Measurements from ENCODE around the gene DIPK1B. TPM values are rescaled to one million over a fixed set of nuclear protein-coding genes. Genes with fewer than 3 reads are reported as not detected.

The DIPK1B gene
- total RNA-seq, 2 donors from 2014 or later = 2.0 to 25.7 TPM

GRCh38 chr9:136748201-136748600 is 35.8 kb downstream of the DIPK1B start, which contains the start of gene LCN6:
Gene LCN6 (minus strand): TSS chr9:136748525. CDS start chr9:136748483, 42 bp downstream.
- no peaks in the 10 kb centered on the region for H3K36me3 ChIP-seq (replicated peaks in 1 of 2; ENCODE audit: insufficient read depth in 1 of 2, low read depth in 2 of 2)
- DNase-seq (no peak), ATAC-seq (peak; percentile 11)
- 64% methylated on average over 8 of the region's 8 CpGs; no CpG with 5 or more reads in 1 of the 2 donors for WGBS, 2 donors
- no peak for TF ChIP-seq POLR2A (IDR thresholded peaks at IDR 0.05)
- TF ChIP-seq CTCF (IDR thresholded peaks at IDR 0.05) = no peak
- no peak within 1 kb of the TSS for H3K27ac ChIP-seq
- no peak within 1 kb of the TSS for H3K4me3 ChIP-seq
- H3K4me1 ChIP-seq = peaks cover 14% of the 10 kb centered on the region
- no peaks in the 10 kb centered on the region for H3K9me3 ChIP-seq
- no peaks in the 10 kb centered on the region for H3K27me3 ChIP-seq
- intact Hi-C loops (cut with DNase I) = no loop called here

- H3K36me3 ChIP-seq (replicated peaks in 1 of 2; ENCODE audit: insufficient read depth in 1 of 2, low read depth in 2 of 2) = no peaks in the 10 kb centered on the region
- H3K9me3 ChIP-seq = no peaks in the 10 kb centered on the region
- H3K27ac ChIP-seq = no peak overlapping the region
- TF ChIP-seq CTCF (IDR thresholded peaks at IDR 0.05) (no peak), POLR2A (IDR thresholded peaks at IDR 0.05) (no peak)
- no peaks in the 10 kb centered on the region for H3K27me3 ChIP-seq
- WGBS, 2 donors = 52 to 75% methylated on average over 7 to 21 of the region's 21 CpGs
- ATAC-seq (peak; percentile 36), DNase-seq (peak; percentile 33 to 74 (median 54))
- no peak overlapping the region for H3K4me3 ChIP-seq
- intact Hi-C loops (cut with DNase I) = no loop called here
- peaks cover 13% of the 10 kb centered on the region for H3K4me1 ChIP-seq
These were observed 36.6 kb downstream of the DIPK1B start for GRCh38 chr9:136748666-136749611.

- intact Hi-C loops (cut with DNase I) = no loop called here
- TF ChIP-seq CTCF (IDR thresholded peaks at IDR 0.05) (no peak), POLR2A (IDR thresholded peaks at IDR 0.05) (no peak)
- ATAC-seq = no peak
- Histone ChIP-seq H3K4me3 (no peak overlapping the region), H3K27me3 (no peaks in the 10 kb centered on the region), H3K4me1 (peaks cover 13% of the 10 kb centered on the region), H3K9me3 (no peaks in the 10 kb centered on the region), H3K36me3 (replicated peaks in 1 of 2; ENCODE audit: insufficient read depth in 1 of 2, low read depth in 2 of 2) (no peaks in the 10 kb centered on the region), H3K27ac (no peak overlapping the region)
- WGBS, 2 donors = 80 to 81% methylated on average over 2 of the region's 2 CpGs
- DNase-seq = no peak
These were observed 38.2 kb downstream of the DIPK1B start for GRCh38 chr9:136750526-136750925.

DNA sequence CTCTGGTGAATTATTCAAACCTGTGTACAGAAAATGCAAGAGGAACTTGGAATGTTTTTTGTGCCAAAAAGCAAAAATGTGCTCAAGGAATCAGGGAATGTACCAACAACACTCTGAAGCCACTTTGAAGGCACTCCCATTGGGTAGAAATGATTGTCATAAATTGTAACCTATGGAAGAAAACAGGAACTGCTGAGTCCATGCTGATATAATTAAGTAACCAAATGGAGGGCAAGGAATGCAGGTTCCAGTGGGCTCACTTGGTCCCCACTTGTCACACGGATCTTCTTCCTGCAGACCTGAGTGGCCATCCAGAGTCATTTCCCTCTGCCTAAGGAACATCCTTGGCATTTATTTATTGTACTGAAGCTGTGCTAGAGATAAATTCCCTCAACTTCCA is 38.9 kb downstream of the DIPK1B start:
- no peak overlapping the region for H3K27ac ChIP-seq
- WGBS, 2 donors = 85 to 93% methylated on average over 1 of the region's 1 CpG

More for the DNA sequence above, 38.9 kb downstream of the DIPK1B start:
- Histone ChIP-seq H3K4me3 (no peak overlapping the region), H3K27me3 (no peaks in the 10 kb centered on the region), H3K9me3 (peaks cover 0 to 4% (median 0%) of the 10 kb centered on the region in 3 donors), H3K36me3 (replicated peaks in 1 of 2; ENCODE audit: insufficient read depth in 1 of 2, low read depth in 2 of 2) (no peaks in the 10 kb centered on the region), H3K4me1 (peaks cover 13% of the 10 kb centered on the region)
- TF ChIP-seq POLR2A (IDR thresholded peaks at IDR 0.05) (no peak), CTCF (IDR thresholded peaks at IDR 0.05) (no peak)
- no peak for ATAC-seq
- intact Hi-C loops (cut with DNase I) = no loop called here
- DNase-seq = no peak
